CD4-positive, alpha-beta T cell treated with Interleukin-4 for 1 hour (primary cell): ENCODE results near the gene GXYLT2.

Experiments used
- DNase-seq, 2 donors: peaks; one replicate each; pipeline ENCODE4 v3.0.0-alpha.2; 2020 to 2022

GXYLT2 gene, protein sequence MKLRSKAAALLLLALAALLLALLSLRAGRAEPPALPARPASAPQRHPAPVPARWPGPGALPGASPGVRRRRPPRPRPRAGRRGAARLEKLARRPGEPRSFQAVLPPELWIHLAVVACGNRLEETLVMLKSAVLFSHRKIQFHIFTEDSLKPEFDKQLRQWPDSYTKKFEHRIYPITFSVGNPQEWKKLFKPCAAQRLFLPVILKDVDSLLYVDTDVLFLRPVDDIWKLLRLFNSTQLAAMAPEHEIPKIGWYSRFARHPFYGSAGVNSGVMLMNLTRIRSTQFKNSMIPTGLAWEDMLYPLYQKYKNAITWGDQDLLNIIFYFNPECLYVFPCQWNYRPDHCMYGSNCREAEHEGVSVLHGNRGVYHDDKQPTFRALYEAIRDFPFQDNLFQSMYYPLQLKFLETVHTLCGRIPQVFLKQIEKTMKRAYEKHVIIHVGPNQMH

DNA sequence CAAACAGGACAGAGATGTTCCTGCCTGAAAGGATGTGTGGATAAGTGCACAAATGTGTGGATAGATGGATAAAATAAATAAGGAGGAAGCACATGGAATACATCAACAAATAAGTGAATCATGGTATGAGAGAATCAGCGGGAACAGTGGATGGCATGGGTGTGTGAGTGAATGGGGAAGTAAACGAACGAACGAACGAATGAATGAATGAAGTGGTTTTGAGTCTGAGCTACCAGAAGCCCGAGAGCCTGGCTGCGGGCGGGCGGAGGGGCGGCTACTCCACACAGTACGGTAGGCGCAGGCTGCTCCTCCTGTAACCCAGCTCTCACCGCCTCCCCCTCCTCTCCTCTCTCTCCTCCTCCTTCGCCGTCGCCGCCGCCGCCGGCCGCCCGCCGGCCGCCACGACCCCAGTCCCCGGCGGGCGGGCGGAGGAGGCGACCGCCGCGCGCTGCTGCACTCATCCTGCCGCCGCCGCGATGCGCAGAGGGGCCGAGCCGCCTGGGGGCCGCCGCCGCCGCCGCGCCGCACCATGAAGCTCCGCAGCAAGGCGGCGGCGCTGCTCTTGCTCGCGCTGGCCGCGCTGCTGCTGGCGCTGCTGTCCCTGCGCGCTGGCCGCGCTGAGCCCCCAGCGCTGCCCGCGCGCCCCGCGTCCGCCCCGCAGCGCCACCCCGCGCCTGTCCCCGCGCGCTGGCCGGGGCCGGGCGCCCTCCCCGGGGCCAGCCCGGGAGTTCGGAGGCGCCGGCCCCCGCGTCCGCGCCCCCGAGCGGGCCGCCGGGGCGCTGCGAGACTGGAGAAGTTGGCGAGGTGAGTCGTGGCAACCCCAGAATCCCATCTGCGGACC is at the start of gene GXYLT2:
TSS of gene GXYLT2 (plus strand) at position 342 of the 841 bp plus-strand sequence. CDS start at position 530, 188 bp downstream.
- DNase-seq: no peak

DNA sequence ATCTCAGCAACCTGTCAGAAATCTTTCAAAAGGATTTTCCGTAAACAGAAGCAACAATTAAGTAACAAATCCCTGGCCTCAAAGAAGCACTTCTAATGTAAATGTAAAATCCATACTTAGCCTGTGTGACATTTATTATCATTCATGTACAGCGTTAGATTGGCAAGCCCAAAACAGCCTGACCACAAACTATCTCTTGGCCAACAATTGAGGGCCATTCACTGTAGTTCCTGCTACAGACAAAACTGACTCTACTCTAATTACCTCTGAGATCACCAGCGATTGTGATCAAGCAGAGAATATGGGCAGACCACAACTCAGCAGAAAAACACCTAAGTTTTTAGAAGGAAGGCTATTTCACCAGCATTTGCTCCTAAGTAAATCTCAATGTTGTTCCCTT is 48.8 kb upstream of the GXYLT2 start:
- DNase-seq: no peak

DNA sequence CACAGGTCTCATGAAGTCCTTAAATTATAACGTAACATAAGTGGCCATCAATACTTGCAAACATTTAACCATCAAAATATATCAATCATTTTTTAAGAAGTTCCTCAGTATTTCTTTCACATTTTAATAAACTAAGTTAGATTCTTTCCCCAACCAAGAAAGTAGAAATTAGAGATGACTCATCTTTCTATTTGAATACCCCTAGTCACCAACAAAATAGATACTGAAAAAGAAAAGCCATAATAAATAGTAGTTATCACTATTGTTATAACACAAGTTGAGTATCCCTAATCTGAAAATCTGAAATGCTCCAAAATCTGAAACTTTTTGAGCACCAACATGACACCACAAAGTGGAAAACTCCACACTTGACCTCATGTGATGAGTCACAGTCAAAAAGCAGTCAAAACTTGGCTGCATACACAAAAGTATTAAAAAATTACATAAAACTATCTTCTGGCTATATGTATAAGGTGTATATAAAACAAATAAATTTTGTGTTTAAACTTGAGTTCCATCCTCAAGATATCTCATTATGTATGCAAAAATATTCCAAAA is 43.3 kb upstream of the GXYLT2 start:
- no peak for DNase-seq

DNA sequence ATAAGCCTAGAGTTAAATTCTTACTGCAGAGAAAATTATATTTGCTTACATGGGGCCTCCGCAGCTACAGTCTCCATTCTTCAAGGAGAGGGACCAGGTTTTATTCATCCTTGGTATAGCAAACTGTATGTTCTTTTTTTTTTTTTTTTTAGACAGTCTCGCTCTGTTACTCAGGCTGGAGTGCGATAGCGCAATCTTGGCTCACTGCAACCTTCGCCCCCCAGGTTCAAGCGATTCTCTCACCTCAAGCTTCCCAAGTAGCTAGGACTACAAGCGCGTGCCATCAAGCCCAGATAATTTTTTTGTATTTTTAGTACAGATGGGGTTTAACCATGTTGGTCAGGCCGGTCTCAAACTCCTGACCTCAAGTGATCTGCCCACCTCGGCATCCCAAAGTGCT is 41.7 kb upstream of the GXYLT2 start:
- no peak for DNase-seq

DNA sequence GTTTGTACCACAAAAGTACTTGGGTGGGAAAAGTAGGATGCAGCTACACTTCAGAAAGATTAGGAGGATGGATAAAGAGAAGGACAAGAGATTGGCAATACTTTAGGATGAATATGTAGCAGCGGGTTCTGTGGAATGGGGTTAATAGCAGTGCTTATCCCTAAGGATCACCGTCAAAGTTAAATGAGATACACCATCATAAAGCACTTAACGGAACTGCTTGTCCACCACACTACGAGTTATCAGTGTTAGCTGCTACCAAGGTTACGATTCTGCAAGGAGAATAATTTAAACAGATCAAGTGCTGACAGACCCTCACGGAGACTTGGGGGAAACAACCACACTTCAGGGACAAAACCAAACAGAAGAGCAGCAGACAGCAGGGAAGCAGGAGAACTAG is 40.6 kb upstream of the GXYLT2 start:
- DNase-seq: no peak

DNA sequence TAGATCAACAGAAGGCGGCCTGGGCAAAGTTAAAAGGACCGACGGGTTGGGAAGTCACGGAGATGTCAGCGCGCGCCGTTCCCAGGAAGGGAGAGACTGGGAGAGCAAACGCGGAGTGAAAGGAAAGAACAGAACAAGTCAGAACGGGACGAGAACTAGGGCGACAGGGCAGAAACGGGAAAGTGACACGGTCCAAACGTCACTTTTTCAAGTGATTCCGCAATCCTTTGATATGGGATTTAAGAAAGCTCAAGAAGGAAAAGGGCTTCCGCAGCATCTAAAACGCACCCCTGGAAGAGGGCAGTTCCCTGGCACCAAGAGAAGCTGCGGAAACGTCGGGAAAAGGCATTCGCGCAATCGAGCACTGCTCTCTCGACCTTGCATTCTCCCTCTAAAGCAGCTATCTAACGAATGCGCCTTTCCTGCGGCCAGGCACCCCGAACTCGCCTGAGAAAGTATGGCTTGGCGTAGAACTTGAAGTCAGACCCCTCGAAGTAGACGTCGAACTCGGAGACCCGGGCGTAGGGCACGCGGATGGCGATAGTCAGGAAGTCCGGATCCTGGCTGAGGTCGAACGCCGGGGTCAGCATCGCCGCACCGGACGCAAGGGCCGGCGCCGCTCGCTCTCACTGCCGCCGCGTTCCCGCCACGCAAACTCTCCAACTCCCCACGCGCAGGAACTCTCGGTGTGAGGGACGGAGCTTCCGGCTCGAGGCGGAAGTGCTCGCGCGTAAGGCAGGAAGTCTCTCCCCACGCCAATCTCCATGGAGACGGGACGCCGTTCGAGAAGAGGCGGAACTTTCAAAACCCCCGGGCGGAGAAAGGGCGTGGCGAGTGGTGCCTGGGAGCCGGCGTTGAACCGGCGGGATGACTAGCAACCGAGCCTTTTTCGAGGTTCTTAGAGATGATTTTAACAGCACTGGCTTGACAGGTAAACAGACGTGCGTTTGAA is 39.8 kb upstream of the GXYLT2 start, which contains the start of gene SHQ1:
TSS of gene SHQ1 (minus strand) at position 695 of the 952 bp plus-strand sequence. CDS start at position 590, 105 bp downstream.
- DNase-seq: peak; percentile 93 to 94

DNA sequence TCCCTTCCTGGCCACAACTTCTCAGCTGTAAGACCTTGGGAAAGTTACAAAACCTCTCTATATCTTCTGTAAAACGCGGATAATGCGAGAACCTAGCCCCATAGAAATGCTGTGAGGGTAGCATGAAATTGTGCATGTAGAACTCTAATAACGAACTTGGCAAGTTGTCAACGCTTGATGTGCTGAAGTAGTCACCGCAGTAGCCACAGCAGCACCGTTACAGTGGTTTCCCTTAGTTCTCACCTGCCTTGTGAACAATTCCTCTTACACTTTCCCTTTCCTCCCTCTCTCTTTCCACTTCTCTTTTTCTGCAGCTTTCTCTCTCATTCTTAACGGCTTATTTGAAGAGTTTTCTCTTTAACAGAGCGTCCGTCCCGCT is 39.2 kb upstream of the GXYLT2 start:
- DNase-seq: peak in 1 of 2 donors; percentile 44

DNA sequence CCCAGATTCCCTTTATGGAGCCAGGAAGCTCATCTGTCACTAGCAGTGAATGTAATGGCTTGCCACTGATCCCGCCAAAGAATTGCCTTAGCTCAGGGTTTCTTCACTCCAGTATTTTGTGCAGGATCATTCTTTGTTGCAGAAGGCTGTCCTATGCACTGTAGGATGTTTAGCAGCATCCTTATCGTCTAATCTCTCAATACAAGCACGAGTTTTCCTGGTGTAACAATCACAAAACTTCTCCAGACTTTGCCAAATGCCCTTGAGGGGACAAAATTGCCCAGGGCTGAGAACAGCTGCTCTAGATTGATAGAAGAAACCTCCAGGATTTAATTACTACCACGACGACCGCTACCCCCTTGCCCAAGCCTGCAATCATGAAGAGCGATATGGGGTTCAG is 32.8 kb upstream of the GXYLT2 start:
- no peak for DNase-seq

DNA sequence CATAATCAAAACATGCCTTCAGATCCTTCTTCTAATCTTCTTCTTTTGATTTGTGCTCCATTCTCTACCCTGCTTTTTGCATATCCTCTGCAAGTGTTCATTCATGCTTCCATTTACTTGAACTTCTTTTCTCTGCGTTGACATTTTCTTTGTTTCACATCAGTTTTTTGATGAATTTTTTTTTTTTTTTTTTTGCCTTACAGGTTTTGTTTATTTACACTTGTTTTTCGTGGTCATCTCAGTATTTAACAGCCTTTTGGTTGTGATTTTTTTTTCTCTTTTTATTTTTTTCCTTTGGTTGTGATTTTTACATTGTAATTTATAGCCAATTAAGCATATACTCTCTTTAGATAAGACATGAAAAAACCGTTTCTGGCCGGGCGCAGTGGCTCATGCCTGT is 27.8 kb upstream of the GXYLT2 start:
- DNase-seq: no peak

DNA sequence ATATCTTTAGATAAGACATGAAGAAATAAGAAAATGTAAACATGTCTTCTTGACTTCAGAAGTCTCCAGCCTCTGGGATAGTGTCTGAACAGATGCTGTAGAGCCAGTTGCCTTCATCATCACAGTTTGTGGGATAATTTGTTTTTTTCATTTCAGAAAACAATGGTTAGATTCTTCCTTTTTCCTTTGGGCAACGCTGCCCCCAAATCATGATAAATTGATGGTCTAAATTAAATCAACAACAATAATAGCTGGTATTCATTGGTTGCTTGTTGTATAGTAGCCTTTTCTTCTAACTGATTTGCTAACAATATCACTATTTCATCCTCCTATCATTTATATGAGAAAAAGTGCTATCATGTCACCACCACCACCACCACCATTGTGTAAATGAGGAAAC is 27.0 kb upstream of the GXYLT2 start:
- DNase-seq: no peak

DNA sequence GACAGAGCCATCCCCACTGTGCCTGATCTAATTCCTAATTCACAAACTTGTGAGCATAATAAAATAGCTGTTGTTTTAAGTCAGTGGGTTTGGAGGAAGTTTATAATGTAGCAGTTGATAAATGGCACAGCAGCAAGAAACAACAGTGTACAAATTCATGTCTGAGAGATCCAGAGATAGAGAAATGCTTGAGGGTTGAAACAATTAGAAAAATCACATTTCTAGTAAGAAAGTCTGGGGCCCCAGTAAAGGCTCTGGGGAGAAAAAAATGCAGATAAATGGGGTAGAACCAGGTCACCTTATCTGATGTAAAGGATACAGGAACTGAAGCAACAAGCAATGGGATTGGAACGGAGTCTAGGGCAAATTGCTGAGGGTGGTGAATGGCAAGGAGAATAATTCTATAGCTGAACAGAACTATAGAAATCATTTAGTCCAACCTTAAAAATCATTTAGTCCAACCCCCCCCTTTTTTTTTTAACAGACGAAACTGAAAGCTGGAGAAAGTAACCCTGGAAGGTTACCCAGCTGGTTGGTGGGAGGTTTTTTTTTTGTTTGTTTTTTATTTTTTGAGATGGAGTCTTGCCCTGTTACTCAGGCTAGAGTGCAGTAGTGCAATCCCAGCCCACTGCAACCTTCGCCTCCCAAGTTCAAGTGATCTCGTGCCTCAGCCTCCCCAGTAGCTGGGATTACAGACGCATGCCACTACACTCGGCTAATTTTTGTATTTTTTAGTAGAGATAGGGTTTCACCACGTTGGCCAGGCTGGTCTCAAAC is 25.3 kb upstream of the GXYLT2 start:
- no peak for DNase-seq

DNA sequence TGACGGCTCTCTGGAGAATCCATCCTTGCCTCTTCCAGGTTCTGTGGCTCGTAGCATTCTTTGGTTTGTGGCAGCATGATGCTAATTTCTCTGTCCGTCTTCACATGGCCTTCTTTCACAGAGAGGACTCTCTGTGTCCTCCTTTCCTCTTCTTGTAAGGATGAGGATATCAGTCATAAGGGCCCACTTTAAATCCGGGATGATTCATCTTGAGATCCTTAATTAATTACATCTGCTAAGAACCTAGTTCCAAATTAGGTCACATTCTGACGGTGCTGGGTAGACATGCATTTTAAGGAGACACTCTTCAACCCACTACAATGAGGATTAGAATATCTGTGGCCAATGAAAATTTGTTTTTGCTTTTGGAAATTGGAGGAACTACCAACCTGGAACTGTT is 15.7 kb upstream of the GXYLT2 start:
- no peak for DNase-seq

DNA sequence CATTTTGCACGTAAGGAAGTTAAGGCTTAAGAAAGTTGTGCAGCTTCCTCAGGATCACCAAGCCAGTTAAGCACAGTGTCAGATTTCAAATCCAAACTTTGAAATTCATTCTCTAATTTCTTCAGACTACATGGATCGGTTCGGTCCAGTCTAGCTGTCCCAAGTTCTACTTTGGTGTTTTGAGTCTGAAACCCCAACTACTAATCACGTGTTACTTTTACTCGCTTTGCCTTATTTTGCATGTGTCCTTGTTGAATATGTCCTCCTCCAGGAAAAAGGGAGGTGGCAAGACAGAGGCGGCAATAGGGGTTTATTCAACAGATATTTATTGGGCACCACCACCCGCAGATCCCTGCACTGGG is 522 bp upstream of the GXYLT2 start:
- no peak for DNase-seq

DNA sequence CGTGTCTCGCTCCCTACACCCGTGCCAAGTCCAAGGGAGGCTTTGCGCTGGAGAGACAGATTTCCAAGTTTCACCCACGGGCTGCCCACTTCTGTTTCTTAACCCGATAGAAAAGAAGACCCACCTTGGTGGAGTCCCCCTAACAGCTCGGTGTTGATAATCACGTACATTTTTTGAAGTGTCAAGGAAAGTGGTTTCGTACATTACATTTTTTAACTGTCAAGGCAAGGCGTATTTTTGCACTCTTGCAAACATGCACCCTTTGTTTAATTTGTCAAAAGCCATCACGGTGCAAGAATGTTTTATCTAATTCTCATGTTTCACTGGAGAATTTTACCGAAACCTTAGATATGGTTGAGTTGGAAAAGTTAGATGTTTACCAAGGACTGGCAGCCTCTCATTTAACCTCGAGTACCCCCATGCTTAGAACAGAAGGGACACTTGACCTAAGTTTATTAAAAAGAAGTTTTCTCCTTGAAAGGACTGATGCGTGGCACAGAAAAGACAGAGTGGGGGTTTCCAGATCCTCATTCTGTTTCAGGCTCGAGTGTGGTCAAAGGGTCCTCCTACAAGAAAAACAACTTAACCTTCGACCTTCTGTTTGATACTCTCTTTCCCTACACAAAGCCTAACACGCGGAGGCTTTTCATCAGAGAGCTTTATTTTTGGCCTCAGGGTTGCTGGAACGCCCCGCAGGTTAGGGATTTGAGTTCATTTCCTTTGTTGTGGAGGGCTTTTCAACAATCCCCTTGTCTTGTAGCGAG is 882 bp downstream of the GXYLT2 start:
- DNase-seq: no peak

DNA sequence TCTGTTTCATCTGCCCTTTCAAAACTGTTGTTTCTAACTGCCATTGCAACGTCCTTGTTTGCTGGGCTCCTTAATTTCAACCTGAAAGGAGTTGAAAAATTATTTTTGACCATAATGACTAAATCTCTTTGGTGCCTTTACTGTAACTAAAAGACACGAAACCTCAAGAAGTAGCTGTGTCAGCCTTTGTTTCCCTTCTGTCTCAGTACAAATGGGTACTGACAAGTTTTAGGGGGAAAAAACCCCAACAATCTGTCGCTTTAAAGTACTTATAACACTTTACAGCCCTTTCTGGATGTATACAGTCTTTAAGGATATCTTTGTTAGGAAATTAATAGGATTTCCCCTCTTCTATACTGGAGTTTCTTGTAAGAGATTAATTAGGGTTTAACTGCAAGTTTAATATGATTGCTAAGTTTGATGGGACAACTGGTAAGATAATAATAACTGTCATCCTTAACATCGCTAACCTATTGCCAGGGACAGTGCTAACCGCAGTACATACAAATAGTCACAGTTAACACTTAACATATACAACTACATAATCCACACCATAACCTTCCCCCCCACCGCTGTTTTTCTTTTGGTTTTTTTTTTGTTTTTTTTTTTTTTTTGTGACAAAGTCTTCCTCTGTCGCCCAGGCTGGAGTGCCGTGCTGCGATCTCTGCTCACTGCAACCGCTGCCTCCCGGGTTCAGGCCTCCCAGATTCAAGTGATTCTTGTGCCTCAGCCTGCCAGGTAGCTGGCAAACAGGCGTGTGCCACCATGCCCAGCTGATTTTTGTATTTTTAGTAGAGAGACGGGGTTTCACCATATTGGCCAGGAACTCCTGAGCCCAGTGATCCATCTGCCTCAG is 1.7 kb downstream of the GXYLT2 start:
- no peak for DNase-seq

DNA sequence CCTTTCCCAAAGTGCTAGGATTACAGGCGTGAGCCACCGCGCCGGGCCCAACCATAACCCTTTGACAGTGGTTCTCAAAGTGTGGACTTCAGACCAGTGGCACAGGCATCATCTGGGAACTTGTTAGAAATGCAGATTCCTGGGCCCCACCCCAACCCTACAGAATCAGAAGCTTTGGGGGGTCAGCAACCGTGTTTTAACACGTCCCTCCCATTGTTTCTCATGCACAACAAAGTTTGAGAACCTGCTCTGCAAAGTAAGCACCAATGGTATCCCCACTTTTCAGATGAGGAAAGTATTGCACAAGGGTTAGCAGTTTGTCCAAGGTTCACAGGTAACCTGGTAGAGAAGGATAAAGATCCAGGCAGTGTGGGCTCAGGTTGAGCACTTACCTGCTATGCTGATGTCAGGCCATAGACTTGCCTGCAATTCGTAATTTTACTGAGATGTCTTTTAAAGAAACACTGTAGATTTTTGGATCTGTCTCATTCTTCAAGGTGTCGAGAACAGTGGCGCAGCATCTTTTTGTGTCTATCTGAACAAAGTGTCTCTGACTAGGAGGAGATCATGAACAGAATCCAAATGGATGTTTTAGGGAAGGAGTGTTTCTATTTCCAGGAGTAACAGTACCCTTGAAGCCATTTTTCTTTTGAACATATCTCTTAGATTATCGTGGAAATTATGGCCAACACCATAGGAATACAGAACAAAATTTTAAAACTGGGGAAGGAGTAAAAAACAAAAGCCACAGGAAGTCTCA is 2.5 kb downstream of the GXYLT2 start:
- DNase-seq: no peak

DNA sequence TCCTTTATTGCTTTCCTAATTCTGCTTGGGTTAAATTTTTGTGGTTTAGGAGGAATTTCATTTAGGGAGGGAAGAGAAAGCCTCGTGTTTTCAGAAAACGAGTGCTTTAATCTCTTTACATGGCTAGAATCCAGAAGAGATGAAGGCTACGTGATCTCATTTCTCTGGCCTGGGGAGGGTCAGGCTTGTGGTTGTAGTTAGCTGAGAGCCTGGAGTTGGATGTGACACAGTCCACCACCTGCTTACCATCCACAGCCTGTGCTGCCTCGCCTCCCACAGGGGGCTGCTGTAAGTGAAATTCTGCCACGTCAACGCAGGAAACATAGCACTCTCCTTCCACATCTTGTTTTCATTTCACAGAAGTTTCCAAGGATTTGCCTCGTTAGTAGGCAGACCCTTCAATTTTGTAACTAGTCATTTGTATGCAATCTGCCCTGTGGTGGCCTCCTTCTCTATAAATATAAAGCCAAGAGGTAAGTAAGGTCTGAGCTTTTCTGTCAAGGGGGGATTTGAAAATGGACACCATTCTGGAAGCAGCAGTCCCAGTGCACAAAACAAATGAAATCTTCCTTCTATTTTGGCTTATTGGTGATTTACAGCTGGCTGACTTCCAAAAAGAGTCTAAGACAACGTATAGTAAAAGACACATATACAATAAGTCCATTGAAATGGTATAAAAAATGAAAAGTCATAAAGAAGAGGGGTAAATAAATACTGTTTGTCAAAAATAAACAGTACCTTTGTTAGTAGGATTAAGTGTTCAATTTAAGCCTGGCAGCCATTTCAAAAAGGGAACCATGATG is 3.4 kb downstream of the GXYLT2 start:
- no peak for DNase-seq

DNA sequence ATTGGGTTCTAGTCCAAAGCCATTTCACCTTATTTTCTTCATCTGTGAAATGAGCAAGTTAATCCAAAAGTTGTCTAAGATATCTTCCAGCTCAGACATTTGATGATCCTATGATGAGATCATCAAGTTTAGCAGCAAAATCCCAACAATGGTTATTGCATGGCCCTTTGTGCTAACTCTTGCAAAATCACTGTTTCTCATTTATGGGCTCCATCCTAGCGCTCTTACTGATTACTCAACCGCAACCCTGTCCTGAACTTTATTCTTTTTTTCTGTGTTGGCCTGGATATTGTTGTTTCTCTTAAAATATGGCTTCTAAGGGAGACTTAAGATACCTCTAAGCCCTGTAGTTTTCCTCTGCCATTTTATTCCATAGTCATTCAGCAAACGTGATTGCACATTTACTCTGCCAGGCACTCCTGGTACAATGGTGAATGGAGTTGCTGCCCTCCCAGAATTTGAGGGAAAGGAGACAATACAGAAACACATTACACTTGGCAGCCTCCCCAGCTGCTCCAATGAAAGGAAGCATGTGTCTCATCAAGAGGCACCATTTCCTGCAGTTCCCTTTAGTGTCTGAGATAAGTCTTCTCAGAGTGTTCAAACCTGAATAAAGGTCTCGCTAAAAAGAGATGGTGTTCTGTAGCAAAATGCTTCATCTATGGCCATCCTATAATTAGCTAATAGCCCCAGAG is 4.4 kb downstream of the GXYLT2 start:
- DNase-seq: no peak
